Gastrocnemius medialis (tissue), 4 donors: ENCODE data around the gene TINCR.

Experiments used
- CTCF ChIP-seq, 5 experiments: fragments of 450-650 bp in 3 of 5; fragments of 200-600 bp in 2 of 5; sonication (generic) in 2 of 5; IDR thresholded peaks in 4 of 5; conservative IDR thresholded peaks in 1 of 5; 1 replicate in 4 of 5; 2 replicates in 1 of 5; pipeline ENCODE4 v1.5.1; 2016 to 2019; ENCODE audit warnings: antibody characterized with exemption in 5 of 5, mild to moderate bottlenecking in 3 of 5, moderate library complexity in 3 of 5
- POLR2A ChIP-seq, 2 donors: fragments of 450-650 bp; IDR thresholded peaks; one replicate each; pipeline ENCODE4 v1.6.1; 2017; ENCODE audit warnings: antibody characterized with exemption in 2 of 2, mild to moderate bottlenecking in 2 of 2, moderate library complexity in 2 of 2

- TF ChIP-seq CTCF (IDR thresholded peaks at IDR 0.05 in 4 of 5, conservative IDR thresholded peaks at IDR 0.05 in 1 of 5) (no peak), POLR2A (IDR thresholded peaks at IDR 0.05) (no peak)
Observed at GRCh38 chr19:5533257-5533656, 34.5 kb downstream of the TINCR start.
